B cell (primary cell): Measurements from ENCODE around the gene TMC7. TPM values are rescaled to one million over a fixed set of nuclear protein-coding genes. Genes with fewer than 3 reads are reported as not detected.

Experiments
- ATAC-seq: fragments of 200-7000 bp; cut with Tn5 transposase; one replicate; pipeline ENCODE4 v1.10.0; 2021; ENCODE audit warnings: low read depth, mild to moderate bottlenecking, moderate number of reproducible peaks, moderate library complexity
- CTCF ChIA-PET: fragments of 350-600 bp; sonication (Branson Sonifier 250); formaldehyde crosslinking; loops from one replicate; lab custom pipeline; 2021; ENCODE audit warnings: antibody characterized with exemption, inconsistent platforms; lab: Charles Lee
- POLR2A ChIA-PET: fragments of 350-600 bp; sonication (Branson Sonifier 250); formaldehyde crosslinking; loops from one replicate; lab custom pipeline; 2021; ENCODE audit warnings: antibody characterized with exemption; lab: Charles Lee
- DNase-seq: peaks from one replicate; pipeline ENCODE4 v3.0.0; 2013
- H2AFZ ChIP-seq: 2 replicates; pipeline ENCODE4 v1.6.1; 2012; ENCODE audit warnings: mild to moderate bottlenecking, low read depth, low read length; ENCODE audit not compliant: insufficient read depth, poor library complexity, severe bottlenecking
- H3K27ac ChIP-seq, 2 donors: 1 replicate in 1 of 2; 2 replicates in 1 of 2; pipeline ENCODE4 v1.5.1; 2012 to 2013; ENCODE audit warnings: low read length in 2 of 2, mild to moderate bottlenecking in 2 of 2, moderate library complexity in 1 of 2
- H3K27me3 ChIP-seq, 4 experiments: fragments of 200-600 bp in 1 of 4; sonication (generic) in 1 of 4; replicated peaks in 1 of 4; 1 replicate in 2 of 4; 2 replicates in 2 of 4; pipeline versions ENCODE4 v1.6.1 to v1.7.0; 2013 to 2016; ENCODE audit warnings: low read length in 3 of 4, mild to moderate bottlenecking in 2 of 4, mixed read lengths in 1 of 4, moderate library complexity in 1 of 4; ENCODE audit not compliant: insufficient read depth in 4 of 4, control insufficient read depth in 3 of 4; ENCODE audit errors: control extremely low read depth in 1 of 4
- H3K36me3 ChIP-seq, 2 experiments: replicated peaks in 1 of 2; 1 replicate in 1 of 2; 2 replicates in 1 of 2; pipeline versions ENCODE4 v1.6.1 to v1.7.1; 2013; ENCODE audit warnings: low read length in 1 of 2; ENCODE audit not compliant: insufficient read depth in 2 of 2, control insufficient read depth in 1 of 2; ENCODE audit errors: control extremely low read depth in 1 of 2, extremely low read depth in 1 of 2
- H3K4me1 ChIP-seq, 2 donors: fragments of 200-600 bp in 1 of 2; sonication (generic) in 1 of 2; 1 replicate in 1 of 2; 2 replicates in 1 of 2; pipeline versions ENCODE4 v1.5.1 to v1.6.1; 2013 to 2017; ENCODE audit warnings: low read length in 2 of 2; ENCODE audit not compliant: control insufficient read depth in 2 of 2, insufficient read depth in 2 of 2
- H3K4me2 ChIP-seq: replicated peaks from 2 replicates; pipeline ENCODE3; 2012; ENCODE audit warnings: mild to moderate bottlenecking, low read depth, low read length; ENCODE audit not compliant: poor library complexity, severe bottlenecking
- H3K4me3 ChIP-seq, 5 experiments: fragments of 200-600 bp in 1 of 5; sonication (generic) in 1 of 5; 1 replicate in 3 of 5; 2 replicates in 2 of 5; pipeline versions ENCODE4 v1.5.1 to v1.7.0; 2011 to 2016; ENCODE audit warnings: low read length in 4 of 5, mild to moderate bottlenecking in 4 of 5, low read depth in 2 of 5, control low read depth in 1 of 5, moderate library complexity in 1 of 5; ENCODE audit not compliant: insufficient read depth in 1 of 5; ENCODE audit errors: control extremely low read depth in 1 of 5, extremely low read depth in 1 of 5
- H3K79me2 ChIP-seq: fragments of 200-600 bp; sonication (generic); one replicate; pipeline ENCODE4 v1.6.0; 2016; ENCODE audit warnings: low read length; ENCODE audit not compliant: control insufficient read depth, insufficient read depth
- H3K9ac ChIP-seq: fragments of 200-600 bp; sonication (generic); 2 replicates; pipeline ENCODE4 v1.6.1; 2017; ENCODE audit warnings: mild to moderate bottlenecking, low read length, moderate library complexity
- H3K9me3 ChIP-seq, 3 donors: one replicate each; pipeline versions ENCODE4 v1.6.1 to v1.7.1; 2013; ENCODE audit warnings: low read length in 2 of 3; ENCODE audit not compliant: control insufficient read depth in 2 of 3, insufficient read depth in 1 of 3; ENCODE audit errors: control extremely low read depth in 1 of 3
- H4K20me1 ChIP-seq: 2 replicates; pipeline ENCODE4 v1.6.0; 2012; ENCODE audit warnings: mild to moderate bottlenecking, low read length; ENCODE audit not compliant: insufficient read depth, control insufficient read depth, poor library complexity, severe bottlenecking
- H3K27ac Mint-ChIP-seq: one replicate; pipeline ENCODE4 v1.8.0; 2021; ENCODE audit warnings: mixed read lengths
- H3K27me3 Mint-ChIP-seq: one replicate; pipeline ENCODE4 v1.8.0; 2021; ENCODE audit warnings: mixed read lengths
- H3K4me1 Mint-ChIP-seq: one replicate; pipeline ENCODE4 v1.8.0; 2021; ENCODE audit warnings: mixed read lengths
- H3K4me3 Mint-ChIP-seq: one replicate; pipeline ENCODE4 v1.8.0; 2021; ENCODE audit warnings: mixed read lengths
- H3K9me3 Mint-ChIP-seq: one replicate; pipeline ENCODE4 v1.8.0; 2022; ENCODE audit warnings: mixed read lengths; ENCODE audit not compliant: insufficient read depth
- CTCF ChIP-seq: fragments of 200-600 bp; IDR thresholded peaks from one replicate; pipeline ENCODE4 v1.8.0; 2022; ENCODE audit warnings: antibody characterized with exemption, mild to moderate bottlenecking
- EZH2 ChIP-seq: IDR thresholded peaks from 2 replicates; pipeline ENCODE4 v1.6.1; 2012; ENCODE audit warnings: borderline replicate concordance, low read depth, mild to moderate bottlenecking, moderate library complexity, low read length; ENCODE audit not compliant: insufficient read depth, poor library complexity, severe bottlenecking
- WGBS: methylation state at CpG from one replicate; pipeline ENCODE4 v1.1.5; 2013; ENCODE audit warnings: missing lambda C conversion rate; ENCODE audit not compliant: insufficient coverage; 5-methylcytosine and 5-hydroxymethylcytosine counted together
- intact Hi-C: fragments of 100-400 bp; cut with micrococcal nuclease; formaldehyde crosslinking; loops from one replicate; pipeline ENCODE4 v1.10.0; 2022
- polyA plus RNA-seq: library from polyadenylated mRNA; depleted of rRNA; stranded (reverse); fragments of >200 nt; gene quantifications from 2 replicates; pipeline ENCODE4 v1.2.3, GENCODE V29; 2012
- total RNA-seq, 2 donors: library from RNA; stranded (reverse); fragments of 120-200 nt in 1 of 2; gene quantifications; 1 replicate in 1 of 2; 2 replicates in 1 of 2; pipeline versions ENCODE4 v1.2.3 to v1.2.4, GENCODE V29; 2013 to 2022

TMC7 gene
- total and polyA plus RNA-seq, 2 donors (not counting 1 experiment from before 2014, with no cell fraction given) = not detected

GRCh38 chr16:19011169-19011731, 27.5 kb downstream of the TMC7 start:
- Histone ChIP-seq H3K4me3 (no peak overlapping the region), H3K79me2 (no peaks in the 10 kb centered on the region), H3K9ac (no peak overlapping the region), H3K27me3 (no peaks in the 10 kb centered on the region), H3K36me3 (no peaks in the 10 kb centered on the region), H3K4me1 (no peaks in the 10 kb centered on the region), H3K27ac (no peak overlapping the region), H3K9me3 (peaks cover 0 to 16% (median 5%) of the 10 kb centered on the region in 3 donors), H2AFZ (no peak overlapping the region), H4K20me1 (no peaks in the 10 kb centered on the region), H3K4me2 (no peak overlapping the region)
- ChIA-PET CTCF (interaction anchor here (0.6 kb wide), 1 partner anchor 30 kb away, joined by 3 read pairs; no protein-coding TSS in a partner anchor), POLR2A (no interaction called here)
- H3K4me1 Mint-ChIP-seq = no peaks in the 10 kb centered on the region
- intact Hi-C loops = no loop called here
- TF ChIP-seq EZH2 = no peak
- TF ChIP-seq CTCF = no peak
- H3K9me3 Mint-ChIP-seq = peaks cover 2% of the 10 kb centered on the region
- H3K27ac Mint-ChIP-seq = no peak overlapping the region
- no peak for DNase-seq
- H3K4me3 Mint-ChIP-seq = no peak overlapping the region
- peaks cover 9% of the 10 kb centered on the region for H3K27me3 Mint-ChIP-seq
- ATAC-seq = no peak
- 100% methylated on average over 1 of the region's 3 CpGs for WGBS

GRCh38 chr16:19014461-19014860, 30.7 kb downstream of the TMC7 start:
- no peaks in the 10 kb centered on the region for H3K79me2 ChIP-seq
- H3K9ac ChIP-seq = no peak overlapping the region
- Mint-ChIP-seq H3K4me3 (no peak overlapping the region), H3K9me3 (peaks cover 2% of the 10 kb centered on the region), H3K27me3 (peaks cover 6% of the 10 kb centered on the region), H3K4me1 (no peaks in the 10 kb centered on the region), H3K27ac (no peak overlapping the region)
- intact Hi-C loops = no loop called here
- no peak overlapping the region for H2AFZ ChIP-seq
- no peaks in the 10 kb centered on the region for H3K27me3 ChIP-seq
- no peaks in the 10 kb centered on the region for H3K36me3 ChIP-seq
- no peak overlapping the region for H3K4me2 ChIP-seq
- ATAC-seq (no peak), DNase-seq (no peak)
- peaks cover 0 to 13% (median 5%) of the 10 kb centered on the region in 3 donors for H3K9me3 ChIP-seq
- no peaks in the 10 kb centered on the region for H3K4me1 ChIP-seq
- no peak overlapping the region for H3K27ac ChIP-seq
- H3K4me3 ChIP-seq = no peak overlapping the region
- TF ChIP-seq CTCF (no peak), EZH2 (no peak)
- H4K20me1 ChIP-seq = no peaks in the 10 kb centered on the region
- 40% methylated on average over 3 of the region's 7 CpGs for WGBS
- ChIA-PET CTCF (no interaction called here), POLR2A (no interaction called here)
